NCI-H82 (cell line): ENCODE measurements around the gene PITX3.
A peak's percentile ranks its signal among the peaks of the same experiment; 100 is the strongest.
"Not testable (repeated sequence)": the region's sequence is repeated elsewhere in the genome, so short reads cannot be mapped to it uniquely, and the experiment has no call there.

ENCODE experiments used
- DNase-seq: peaks from one replicate; lab custom pipeline; 2025; lab: John Stamatoyannopoulos, UW

Gene PITX3

GRCh38 chr10:102226542-102226870 lies 14.8 kb downstream of the PITX3 start:
- DNase-seq: no peak

DNA sequence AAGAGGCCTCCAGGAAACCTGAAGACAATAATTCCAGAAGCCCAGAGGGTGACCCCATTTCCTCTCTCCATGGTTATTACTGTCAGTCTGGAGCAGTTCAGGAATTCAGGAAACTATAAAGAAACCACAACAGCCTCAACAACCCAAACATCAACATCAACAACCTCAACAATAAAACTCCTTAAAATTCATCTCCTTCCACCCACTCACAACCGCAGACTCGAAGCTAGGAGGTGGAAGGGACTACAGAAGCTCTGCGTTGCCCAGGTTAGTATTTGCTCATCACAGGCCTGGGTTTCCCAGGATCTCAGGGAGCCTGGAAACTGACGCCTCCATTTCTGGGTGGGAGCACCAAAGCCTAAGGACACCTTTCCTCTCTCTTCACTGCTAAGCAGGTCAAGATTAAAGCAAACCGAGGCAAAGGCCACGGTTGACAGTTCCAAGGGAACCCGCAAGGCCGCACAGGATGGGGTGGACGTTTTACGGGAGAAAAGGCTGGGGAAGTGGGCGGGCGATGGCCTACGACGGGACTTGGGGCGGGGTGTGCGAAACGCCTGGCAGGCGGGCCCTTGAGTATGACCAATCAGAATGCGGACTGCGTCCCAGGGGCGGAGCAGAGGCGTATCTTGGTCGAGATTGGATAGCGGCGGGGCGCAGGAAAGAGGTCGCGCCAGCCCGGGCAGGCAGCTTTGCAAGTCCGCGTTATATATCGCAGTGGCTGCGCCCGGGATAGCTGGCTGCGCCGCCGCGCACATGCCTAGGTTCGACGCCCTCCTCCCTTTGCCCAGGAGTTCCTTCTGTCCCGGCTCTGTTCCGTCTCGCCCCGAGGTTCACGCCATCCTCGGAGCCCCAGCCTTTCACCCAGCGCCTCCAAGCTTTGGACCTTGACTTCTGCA lies 15.4 kb downstream of the PITX3 start, which contains the start of gene ELOVL3:
Gene ELOVL3, plus strand, starts transcription at position 654 of the 896 bp plus-strand sequence. CDS start 250 bp downstream, outside the sequence.
- peak; percentile 94 for DNase-seq

- DNase-seq: no peak
Measured at GRCh38 chr10:102222797-102223196, 18.5 kb downstream of the PITX3 start.

DNA sequence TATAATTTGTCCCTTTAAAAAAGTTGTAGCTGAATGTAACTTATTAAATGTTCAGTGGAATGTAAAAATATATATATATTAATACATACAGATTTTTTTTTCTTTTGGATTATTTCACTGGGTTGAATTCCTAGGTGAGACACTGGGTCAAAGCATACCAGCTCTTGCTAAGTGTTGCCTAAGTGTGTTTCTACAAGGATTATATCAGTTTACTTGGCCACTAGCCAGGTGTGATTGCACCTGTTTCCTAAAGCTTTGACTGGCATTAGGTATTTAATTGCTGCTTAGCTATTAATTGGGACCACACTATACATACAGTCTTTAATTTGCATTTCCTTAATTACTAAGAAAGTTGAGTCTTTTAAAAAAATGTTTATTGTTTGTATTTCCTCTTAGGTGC lies 20.7 kb downstream of the PITX3 start:
- peak; percentile 44 for DNase-seq

- no peak for DNase-seq
Measured at GRCh38 chr10:102219370-102219769, 21.9 kb downstream of the PITX3 start.

DNA sequence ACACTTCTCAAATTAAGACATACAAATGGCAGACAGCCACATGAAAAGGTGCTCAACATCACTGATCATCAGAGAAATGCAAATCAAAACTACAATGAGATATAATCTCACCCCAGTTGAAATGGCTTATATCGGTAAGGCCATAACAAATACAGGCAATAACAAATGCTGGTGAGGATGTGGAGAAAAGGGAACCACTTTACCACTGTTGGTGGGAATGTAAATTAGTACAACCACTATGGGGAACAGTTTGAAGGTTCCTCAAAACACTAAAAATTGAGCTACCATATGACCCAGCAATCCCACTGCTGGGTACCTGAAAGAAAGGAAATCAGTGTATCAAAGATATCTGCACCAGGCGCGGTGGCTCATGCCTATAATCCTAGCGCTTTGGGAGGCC lies 27.7 kb downstream of the PITX3 start:
- not testable (repeated sequence) for DNase-seq

DNA sequence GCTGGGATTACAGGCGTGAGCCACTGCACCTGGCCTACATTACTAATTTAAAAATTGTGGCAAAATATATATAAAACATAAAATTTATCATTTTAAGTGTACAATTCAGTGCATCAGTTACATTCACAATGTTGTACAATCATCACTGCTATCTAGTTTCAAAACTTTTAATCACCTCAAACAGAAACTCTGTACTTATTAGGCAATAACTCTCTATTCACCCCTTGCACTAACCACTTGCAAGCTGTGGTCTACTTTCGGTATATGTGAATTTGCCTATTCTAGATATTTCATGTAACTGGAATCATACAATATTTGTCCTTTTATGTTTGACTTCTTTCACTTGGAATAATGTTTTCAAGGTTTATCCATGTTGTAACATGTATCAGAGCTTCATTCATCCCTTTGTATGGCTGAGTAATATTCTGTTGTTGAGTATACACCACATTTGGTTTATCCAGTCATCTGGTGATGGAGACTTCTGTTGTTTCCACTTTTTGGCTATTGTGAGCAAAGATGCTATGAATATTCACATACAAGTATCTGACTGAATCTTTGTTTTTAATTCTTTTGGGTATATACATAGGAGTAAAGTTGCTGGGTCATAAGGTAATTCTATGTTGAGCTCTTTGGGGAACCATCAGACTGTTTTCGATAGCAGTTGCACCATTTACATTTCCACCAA lies 29.6 kb downstream of the PITX3 start:
- DNase-seq: no peak

GRCh38 chr10:102208311-102209035 lies 32.8 kb downstream of the PITX3 start:
- DNase-seq: no peak

- DNase-seq: no peak
Measured at GRCh38 chr10:102202386-102202785, 38.9 kb downstream of the PITX3 start.

DNA sequence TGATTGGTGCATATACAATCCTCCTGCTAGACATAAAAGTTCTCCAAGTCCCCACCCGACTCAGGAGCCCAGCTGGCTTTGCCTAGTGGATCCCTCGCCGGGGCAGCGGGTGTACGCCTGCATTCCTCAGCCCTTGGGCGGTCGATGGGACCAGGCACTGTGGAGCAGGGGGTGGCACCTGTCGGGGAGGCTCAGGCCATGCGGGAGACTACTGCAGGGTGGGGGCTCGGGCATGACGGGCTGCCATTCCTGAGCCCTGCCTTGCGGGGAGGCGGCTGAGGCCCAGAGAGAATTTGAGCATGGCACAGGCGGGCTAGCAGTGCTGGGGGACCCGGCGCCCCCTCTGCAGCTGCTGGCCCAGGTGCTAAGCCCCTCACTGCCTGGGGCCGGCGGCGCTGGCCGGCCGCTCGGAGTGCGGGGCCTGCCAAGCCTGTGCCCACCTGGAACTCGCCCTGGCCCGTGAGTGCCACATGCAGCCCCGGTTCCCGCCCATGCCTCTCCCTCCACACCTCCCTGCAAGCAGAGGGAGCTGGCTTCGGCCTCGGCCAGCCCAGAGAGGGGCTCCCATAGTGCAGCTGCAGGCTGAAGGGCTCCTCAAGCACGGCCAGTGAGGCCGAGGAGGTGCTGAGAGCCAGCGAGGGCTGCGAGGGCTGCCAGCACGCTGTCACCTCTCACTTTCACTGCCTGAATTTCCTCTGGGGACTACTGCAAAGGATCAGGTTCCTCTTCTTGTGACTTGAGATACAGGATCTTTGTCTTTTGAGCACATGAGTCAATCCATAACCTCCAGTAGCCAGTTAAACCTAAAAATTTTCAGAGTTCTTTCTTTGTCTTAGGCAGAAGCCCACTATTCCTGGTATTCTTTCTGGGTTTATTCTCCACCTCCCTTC lies 40.3 kb downstream of the PITX3 start:
- no peak for DNase-seq

- no peak for DNase-seq
Measured at GRCh38 chr10:102198027-102198426, 43.3 kb downstream of the PITX3 start.

DNA sequence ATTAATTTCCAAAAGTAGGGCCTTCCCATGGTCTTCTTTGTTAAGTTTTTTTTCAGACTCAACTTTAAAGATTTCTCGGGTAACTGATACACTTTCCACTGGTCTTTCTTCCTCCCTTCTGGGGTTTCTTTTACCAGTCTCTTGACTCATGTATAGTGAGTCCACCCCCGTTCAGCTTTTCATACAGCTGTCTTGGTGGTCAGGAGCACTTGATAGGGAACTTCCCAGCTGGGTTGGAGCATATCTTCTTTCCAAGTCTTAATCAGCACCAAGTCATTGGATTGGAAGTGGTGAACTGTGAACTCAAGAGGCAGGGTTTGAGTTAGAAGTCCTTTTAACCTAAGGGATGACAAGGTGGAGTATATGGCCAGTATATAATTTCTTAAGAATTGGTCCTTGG lies 44.4 kb downstream of the PITX3 start:
- DNase-seq: no peak

GRCh38 chr10:102195296-102195870 lies 45.9 kb downstream of the PITX3 start:
- no peak for DNase-seq

DNA sequence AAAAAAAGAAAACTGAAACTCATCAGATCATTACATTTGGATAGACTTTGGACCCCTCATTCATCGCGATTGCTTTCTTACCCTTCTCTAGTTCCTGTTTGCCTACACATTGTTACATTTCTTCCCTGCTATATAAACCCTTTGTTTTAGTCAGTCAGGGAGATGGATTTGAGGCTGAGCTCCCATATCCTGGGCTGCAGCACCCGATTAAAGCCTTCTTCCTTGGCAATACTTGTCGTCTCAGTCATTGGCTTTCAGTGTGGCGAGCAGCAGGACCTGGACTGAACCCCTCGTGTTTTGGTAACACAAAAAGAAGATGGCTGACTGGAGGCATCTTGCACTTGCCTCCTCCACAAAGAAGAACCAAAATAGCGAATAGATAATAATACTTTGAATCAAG lies 49.4 kb downstream of the PITX3 start:
- no peak for DNase-seq

DNA sequence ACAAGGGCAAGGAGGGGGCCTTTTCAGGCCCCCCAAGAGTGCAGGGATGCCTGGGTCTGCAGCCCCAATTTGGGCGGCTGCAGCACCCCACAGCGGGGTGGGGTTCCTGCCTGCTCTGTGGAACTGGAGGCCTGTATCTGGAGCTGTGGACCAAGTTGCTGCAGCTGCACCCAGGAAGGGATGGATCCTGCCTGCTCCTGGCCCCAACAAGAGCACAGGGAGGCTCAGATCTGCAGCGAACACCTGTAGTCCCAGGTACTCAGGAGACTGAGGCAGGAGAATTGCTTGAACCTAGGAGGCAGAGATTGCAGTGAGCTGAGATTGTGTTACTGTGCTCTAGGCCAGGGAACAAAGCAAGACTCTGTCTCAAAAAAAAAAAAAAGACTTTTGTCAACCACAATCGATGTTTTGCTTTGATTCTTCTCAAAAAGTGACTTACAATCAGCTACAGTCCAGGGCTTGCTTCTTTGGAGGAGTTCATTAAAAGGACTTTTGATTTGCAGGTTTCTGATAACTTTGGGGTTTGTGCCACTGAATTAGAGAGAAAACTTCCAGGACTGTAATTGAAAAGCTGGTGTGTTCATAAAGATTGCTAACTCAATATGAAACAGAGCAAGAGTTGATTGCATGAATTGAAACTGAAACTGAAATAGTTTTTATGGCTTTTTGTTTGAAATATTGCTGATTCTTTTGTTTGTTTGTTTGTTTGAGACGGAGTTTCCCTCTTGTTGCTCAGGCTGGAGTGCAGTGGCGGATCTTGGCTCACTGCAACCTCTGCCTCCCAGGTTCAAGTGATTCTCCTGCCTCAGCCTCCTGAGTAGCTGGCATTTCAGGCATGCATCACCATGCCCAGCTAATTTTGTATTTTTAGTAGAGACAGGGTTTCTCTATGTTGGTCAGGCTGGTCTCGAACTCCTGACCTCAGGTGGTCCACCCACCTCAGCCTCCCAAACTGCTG lies 52.1 kb downstream of the PITX3 start:
- not testable (repeated sequence) for DNase-seq

- no peak for DNase-seq
Measured at GRCh38 chr10:102188298-102188940, 52.9 kb downstream of the PITX3 start.

DNA sequence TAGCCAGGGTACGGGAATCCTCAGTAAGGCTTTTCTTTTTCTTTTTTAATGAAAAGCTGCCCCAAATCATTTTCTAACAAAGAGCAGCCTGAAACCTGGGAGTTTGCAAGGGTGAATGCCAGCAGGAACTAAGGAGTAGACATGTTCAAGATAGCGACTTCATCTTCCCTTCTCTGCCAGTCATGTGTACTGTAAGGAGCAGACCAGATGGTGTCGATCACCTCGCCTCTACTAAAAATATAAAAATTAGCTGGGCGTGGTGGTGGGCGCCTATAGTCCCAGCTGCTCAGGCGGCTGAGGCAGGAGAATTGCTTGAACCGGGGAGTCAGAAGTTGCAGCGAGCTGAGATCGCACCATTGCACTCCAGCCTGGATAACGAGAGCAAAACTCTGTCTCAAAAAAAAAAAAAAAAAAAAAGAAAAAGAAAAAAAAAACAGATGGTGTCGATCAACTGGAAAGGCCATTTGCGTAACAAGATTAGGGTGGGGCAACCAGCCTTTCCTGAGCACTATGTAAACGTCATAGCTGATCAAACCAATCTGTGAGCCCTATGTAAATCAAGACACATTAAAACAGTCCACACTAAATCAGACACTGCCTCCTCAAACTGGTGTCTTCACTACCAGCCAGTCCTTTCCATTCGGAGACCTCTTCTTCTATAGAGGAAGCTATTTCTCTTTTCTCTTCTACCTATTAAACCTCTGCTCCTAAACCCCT lies 55.3 kb downstream of the PITX3 start:
- peak; percentile 74 for DNase-seq

DNA sequence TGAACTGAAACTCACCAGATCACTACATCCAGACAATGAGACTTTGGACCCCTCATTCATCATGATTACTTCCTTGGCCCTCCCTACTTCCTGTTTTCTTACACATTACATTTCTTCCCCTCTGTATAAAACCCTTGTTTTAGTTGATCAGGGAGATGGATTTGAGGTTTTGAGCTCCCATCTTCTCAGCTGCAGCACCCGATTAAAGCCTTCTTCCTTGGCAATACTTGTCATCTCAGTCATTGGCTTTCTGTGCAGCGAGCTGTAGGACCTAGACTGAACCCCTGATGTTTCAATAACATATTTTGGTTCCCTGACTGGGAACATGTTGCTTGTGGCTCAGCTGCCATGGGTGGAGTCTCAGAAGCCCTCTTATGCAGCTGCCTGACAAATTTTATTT lies 56.0 kb downstream of the PITX3 start:
- DNase-seq: no peak

DNA sequence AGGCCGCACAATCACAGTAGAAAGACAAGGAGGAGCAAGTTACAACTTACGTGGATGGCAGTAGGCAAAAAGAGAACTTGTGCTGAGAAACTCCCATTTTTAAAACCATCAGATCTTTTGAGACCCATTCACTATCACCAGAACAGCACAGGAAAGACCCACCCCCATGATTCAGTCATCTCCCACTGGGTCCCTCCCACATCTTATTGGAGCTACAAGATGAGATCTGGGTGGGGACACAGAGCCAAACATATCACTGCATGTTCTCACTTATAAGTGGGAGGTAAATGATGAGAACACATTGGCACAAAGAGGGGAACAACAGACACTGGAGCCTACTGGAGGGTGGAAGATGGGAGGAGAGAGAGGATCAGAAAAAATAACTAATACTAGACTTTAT lies 56.7 kb downstream of the PITX3 start:
- no peak for DNase-seq
